ENCODE measurements around the gene MAST1.
"Not testable (repeated sequence)": the region's sequence is repeated elsewhere in the genome, so short reads cannot be mapped to it uniquely, and the experiment has no call there.

Gene MAST1

GRCh38 chr19:12801466-12802266 lies 36.6 kb upstream of the MAST1 start, which contains the start of the genes PRDX2 and THSD8:
Gene PRDX2 (minus strand): TSS chr19:12801800. CDS start chr19:12801261, 539 bp downstream.
Gene THSD8 (plus strand): TSS chr19:12802069. CDS start chr19:12802072, 3 bp downstream.
- no peak for DNase-seq

DNA sequence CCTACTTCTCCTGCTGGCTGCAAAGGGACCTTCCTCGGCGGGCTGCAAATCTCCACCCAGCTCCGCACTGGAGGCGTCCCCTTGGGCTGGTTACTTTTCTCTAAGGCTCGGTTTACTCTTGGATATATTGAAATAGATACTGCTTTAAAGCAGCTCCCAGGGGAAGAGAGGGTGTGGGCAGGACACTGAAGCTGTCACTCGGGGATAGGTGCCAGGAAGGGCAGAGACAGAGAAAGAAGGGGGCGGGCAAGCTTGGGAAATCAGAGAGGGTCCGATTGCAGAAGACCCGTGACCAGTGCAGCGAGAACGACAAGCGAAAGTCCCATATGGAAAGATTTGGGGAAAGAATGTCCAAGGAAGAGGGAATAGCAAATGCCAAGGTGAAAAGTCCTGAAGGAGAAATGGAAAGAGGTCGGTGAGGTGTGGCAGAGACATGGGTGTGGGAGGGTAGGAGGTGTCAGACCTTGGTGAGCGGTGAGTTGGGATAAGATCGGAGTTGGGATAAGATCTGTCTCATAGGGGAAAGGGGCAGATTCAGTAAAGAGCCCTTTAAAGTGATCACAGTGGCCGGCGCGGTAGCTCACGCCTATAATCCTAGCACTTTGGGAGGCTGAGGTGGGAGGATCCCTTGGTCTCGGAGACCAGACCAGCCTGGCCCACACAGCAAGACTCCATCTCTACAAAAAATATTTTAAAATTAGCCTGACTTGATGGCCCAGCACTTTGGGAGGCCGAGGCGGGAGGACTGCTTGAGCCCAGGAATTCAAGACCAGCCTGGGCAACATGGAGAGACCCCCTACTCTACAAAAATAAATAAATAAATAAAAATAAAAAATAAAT lies 35.8 kb upstream of the MAST1 start:
- no peak for DNase-seq

DNA sequence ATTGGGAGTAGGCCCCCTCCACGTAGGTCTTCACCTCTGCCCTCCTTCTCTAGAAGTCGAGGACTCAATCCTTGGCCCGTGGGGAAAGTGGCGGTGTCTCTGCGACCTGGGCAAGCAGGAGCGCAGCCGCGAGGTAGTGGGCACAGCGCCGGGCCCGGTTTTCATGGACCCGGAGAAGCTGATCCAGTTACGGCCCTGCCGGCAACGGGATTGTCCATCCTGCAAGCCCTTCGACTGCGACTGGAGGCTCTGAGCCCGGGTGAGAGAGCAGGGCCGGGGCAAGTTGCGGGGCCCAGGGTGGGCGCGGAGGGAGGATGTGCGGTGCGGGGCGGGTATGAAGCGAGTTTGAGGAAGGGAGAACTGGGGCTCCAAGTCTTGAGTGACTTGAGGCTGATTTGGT lies 34.3 kb upstream of the MAST1 start:
- DNase-seq = no peak

DNA sequence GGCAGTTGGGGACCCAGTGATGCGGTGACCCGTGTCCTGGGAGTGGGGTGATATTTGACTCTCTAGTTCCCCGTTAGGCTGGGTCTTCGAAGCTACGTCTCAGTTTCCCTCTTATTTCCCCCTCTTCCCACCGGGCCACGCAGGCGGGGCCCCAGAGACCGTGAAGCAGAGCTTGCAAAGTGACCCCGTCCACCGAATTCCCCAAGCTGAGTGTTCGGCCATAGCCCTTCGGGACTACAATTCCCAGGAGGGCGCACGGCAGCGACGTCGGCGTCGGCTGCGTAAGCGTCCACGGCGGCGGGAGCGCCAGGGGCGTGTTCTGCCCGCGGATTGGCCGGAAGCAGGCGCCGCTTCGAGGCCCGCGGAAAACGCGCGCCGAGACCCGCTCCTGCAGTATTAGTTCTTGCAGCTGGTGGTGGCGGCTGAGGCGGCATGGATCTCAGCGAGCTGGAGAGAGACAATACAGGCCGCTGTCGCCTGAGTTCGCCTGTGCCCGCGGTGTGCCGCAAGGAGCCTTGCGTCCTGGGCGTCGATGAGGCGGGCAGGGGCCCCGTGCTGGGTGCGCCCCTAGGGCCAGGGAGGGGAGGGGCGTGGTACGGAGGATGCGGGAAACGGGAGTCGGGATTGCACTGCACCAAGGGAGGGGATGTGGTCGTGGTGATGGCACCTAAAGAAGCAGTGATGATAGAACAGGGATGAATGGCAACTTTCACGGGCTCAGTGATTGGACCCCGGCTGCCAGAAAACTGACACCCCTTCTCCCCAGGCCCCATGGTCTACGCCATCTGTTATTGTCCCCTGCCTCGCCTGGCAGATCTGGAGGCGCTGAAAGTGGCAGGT lies 31.9 kb upstream of the MAST1 start, which contains the start of gene RNASEH2A:
Gene RNASEH2A, plus strand, starts transcription at position 343 of the 840 bp plus-strand sequence. Its CDS starts 90 bp downstream, at position 433.
- DNase-seq = peak; percentile 62 to 78

GRCh38 chr19:12815088-12815487 lies 23.2 kb upstream of the MAST1 start:
- DNase-seq = no peak

- not testable (repeated sequence) for DNase-seq
These were observed 21.1 kb upstream of the MAST1 start for GRCh38 chr19:12817188-12817587.

- not testable (repeated sequence) for DNase-seq
These were observed 20.5 kb upstream of the MAST1 start for GRCh38 chr19:12817810-12818209.

DNA sequence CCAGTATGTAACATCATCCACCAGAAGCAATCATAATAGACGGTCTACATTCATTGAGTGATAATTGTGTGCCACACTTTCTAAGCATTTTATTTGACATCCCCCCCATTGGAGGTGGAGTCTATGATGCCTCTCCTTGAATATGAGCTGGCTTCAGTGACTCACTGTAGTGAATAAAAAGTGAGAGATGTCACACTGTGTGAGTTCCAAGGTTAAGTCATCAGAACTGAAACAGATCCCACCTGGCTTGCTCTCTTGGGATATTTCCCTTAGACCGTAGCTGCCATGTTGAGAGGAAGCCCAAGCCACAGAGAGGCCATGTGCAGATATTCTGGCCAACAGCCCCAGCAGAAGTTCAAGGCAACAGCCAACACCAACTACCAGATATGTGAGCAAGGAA lies 16.6 kb upstream of the MAST1 start:
- no peak for DNase-seq

GRCh38 chr19:12825254-12826131 lies 12.8 kb upstream of the MAST1 start:
- DNase-seq = no peak

- DNase-seq = no peak
These were observed 9.8 kb upstream of the MAST1 start for GRCh38 chr19:12828494-12828893.

DNA sequence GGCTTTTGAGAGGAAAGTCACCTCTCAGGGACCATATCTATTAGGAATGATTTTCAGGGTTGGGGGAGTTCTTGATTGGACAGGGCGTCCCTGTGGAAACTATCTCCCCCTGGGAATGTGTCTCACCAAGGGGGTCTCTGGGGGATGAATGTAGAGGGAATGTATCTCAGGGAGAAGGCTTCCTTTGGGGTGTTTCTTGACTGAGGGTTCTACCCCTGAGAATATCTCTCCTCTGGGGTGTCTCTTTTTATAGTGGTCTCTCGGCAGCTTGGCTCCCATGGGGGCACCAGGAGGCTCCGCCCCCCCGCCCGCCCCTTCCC lies 4.9 kb upstream of the MAST1 start:
- no peak for DNase-seq

DNA sequence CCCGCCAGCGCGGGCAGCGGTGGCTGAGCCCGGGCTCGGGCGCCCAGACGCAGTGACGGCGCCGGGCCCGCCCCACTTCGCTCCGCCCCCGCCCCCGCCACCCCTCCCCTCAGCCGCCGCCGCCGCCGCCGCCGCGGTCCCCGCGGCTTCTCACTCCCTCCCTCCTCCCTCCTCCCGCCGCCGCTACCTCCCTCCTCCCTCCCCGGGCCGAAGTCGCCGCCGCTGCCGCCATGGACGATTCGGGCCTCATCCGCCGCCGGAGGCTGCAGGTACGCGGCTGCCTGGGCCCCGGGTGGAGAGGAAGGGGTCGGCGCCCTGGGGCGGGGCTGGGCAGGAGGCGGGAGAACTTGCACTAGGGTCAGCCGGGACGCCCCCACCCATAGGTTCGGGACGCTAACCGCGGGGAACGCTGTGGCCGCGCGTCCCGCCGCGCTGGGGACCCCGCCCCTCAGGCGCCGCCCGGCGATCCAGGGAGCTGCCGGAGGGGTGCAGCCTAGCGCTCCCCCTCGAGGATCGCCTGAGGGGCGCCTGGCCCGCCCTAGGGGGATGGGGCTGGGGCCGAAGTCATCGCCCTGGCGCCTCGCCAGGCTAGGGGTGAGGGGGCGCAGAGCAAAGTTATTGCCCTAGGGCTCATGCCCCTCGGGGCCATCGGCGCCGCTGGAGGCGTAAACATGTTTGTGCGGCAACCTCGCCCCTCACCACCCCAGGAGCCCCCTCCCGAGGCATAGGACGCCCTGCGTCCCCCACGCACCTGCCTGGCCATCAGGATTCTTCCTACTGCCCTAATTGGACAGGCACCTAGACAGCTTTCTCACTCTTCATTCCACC lies 4.4 kb upstream of the MAST1 start:
- peak in 1 of 2 experiments; percentile 39 for DNase-seq

DNA sequence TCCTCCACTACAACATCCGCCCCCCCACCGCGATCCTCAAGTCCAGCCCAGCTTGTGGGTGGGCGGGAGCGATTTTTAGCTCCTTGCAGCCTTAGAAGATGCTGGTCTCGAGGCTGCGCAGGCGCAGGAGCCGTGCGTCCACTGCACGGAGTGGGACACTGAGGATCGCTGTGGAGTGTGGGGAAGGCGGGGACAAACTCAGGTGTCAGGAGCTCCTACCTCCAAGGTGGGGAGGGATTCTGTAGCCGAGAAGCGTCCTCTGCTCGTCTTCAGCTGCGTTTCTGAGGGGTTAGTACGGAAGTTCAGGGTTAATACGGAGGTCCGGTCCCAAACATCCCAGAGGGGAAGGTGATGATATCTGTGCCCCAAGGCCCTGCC lies 3.8 kb upstream of the MAST1 start, which contains the start of gene RTBDN:
Gene RTBDN, minus strand, starts transcription at position 14 of the 378 bp plus-strand sequence. CDS start 4,600 bp downstream, outside the sequence.
- no peak for DNase-seq

- no peak for DNase-seq
These were observed 3.1 kb upstream of the MAST1 start for GRCh38 chr19:12834976-12835757.

DNA sequence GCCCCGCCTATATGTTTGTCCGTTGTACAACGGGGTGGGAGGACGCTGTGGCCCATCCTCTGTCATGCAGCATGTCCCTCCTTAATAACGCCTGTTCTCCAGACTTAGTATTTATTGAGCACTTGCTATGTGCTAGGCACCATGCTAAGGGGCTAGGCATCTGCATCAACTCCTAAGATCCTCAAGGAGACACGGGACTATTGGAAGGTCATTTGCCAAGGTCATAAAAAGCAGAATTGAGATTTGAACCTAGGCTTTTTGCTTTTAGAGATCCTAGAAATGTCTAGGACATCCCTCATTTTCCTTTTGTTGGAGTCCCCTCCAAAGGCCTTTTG lies 1.8 kb upstream of the MAST1 start:
- no peak for DNase-seq

DNA sequence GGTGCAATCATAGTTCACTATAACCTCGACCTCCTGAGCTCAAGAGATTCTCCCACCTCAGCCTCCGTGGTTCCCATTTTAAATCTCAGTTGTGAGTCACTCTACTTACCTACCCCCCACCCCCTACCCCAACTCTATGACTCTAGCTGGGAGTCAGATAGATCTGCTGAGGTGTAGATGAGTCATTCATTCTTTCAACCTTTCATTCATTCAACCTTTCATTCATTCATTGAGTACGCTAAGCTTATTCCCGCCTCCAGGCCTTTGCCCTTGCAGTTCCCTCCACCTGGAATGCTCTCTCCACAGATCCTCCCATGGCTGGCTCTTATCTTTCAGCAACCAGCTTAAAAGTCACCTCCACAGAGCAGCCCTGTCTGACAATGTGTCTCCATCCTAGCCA lies 1.1 kb upstream of the MAST1 start:
- no peak for DNase-seq

GRCh38 chr19:12838886-12839756 lies 806 bp downstream of the MAST1 start:
- DNase-seq = no peak

GRCh38 chr19:12840091-12841079 lies 2.1 kb downstream of the MAST1 start:
- DNase-seq = no peak

Measured in SW 1271 (cell line).